ENCODE results near the gene IFT122.

Gene IFT122

GRCh38 chr3:129552287-129553050 is 112.4 kb downstream of the IFT122 start:
- no peak for TF ChIP-seq CTCF (IDR thresholded peaks at IDR 0.05; ENCODE audit: insufficient read depth, low read depth, low read length, missing control alignments)
- no peak for DNase-seq (ENCODE audit: low read depth)
- no peak overlapping the region for H3K4me3 ChIP-seq (ENCODE audit: low read length)

- no peak for TF ChIP-seq CTCF (IDR thresholded peaks at IDR 0.05; ENCODE audit: insufficient read depth, low read depth, low read length, missing control alignments)
Observed at GRCh38 chr3:129553171-129553570, 113.1 kb downstream of the IFT122 start.

GRCh38 chr3:129553719-129554118 is 113.7 kb downstream of the IFT122 start:
- no peak for TF ChIP-seq CTCF (IDR thresholded peaks at IDR 0.05; ENCODE audit: insufficient read depth, low read depth, low read length, missing control alignments)
- H3K4me3 ChIP-seq (ENCODE audit: low read length): no peak overlapping the region
- DNase-seq (ENCODE audit: low read depth): no peak

More at GRCh38 chr3:129553171-129553570, 113.1 kb downstream of the IFT122 start:
- DNase-seq (ENCODE audit: low read depth): no peak
- no peak overlapping the region for H3K4me3 ChIP-seq (ENCODE audit: low read length)

GRCh38 chr3:129554356-129555152 is 114.5 kb downstream of the IFT122 start:
- DNase-seq (ENCODE audit: low read depth): no peak
- H3K4me3 ChIP-seq (ENCODE audit: low read length): no peak overlapping the region
- no peak for TF ChIP-seq CTCF (IDR thresholded peaks at IDR 0.05; ENCODE audit: insufficient read depth, low read depth, low read length, missing control alignments)

GRCh38 chr3:129555153-129555550 is 115.1 kb downstream of the IFT122 start:
- no peak for DNase-seq (ENCODE audit: low read depth)
- TF ChIP-seq CTCF (IDR thresholded peaks at IDR 0.05; ENCODE audit: insufficient read depth, low read depth, low read length, missing control alignments): no peak
- H3K4me3 ChIP-seq (ENCODE audit: low read length): no peak overlapping the region

GRCh38 chr3:129555616-129556357 is 115.8 kb downstream of the IFT122 start:
- H3K4me3 ChIP-seq (ENCODE audit: low read length): no peak overlapping the region
- no peak for TF ChIP-seq CTCF (IDR thresholded peaks at IDR 0.05; ENCODE audit: insufficient read depth, low read depth, low read length, missing control alignments)
- no peak for DNase-seq (ENCODE audit: low read depth)

Measured in epithelial cell of esophagus (primary cell).